Suprapubic skin (tissue), 4 donors: ENCODE measurements around the gene DTWD1. TPM values are rescaled to one million over a fixed set of nuclear protein-coding genes. Genes with fewer than 3 reads are reported as not detected.
"Not testable (repeated sequence)": the region's sequence is repeated elsewhere in the genome, so short reads cannot be mapped to it uniquely, and the experiment has no call there.

Experiments
- DNase-seq, 2 donors: peaks; one replicate each; pipeline ENCODE4 v3.0.0-alpha.2; 2019; ENCODE audit warnings: low spot score in 2 of 2
- H3K27ac ChIP-seq: fragments of 200-600 bp; sonication (generic); one replicate; pipeline ENCODE4 v1.5.1; 2019
- H3K27me3 ChIP-seq: fragments of 200-600 bp; sonication (generic); one replicate; pipeline ENCODE4 v1.5.1; 2019
- H3K36me3 ChIP-seq: fragments of 200-600 bp; sonication (generic); one replicate; pipeline ENCODE4 v1.5.1; 2019
- H3K4me1 ChIP-seq: fragments of 200-600 bp; sonication (generic); one replicate; pipeline ENCODE4 v1.5.1; 2019
- H3K4me3 ChIP-seq: fragments of 200-600 bp; sonication (generic); one replicate; pipeline ENCODE4 v1.5.1; 2019; ENCODE audit warnings: mild to moderate bottlenecking
- H3K9me3 ChIP-seq: fragments of 200-600 bp; sonication (generic); one replicate; pipeline ENCODE4 v1.5.1; 2019
- CTCF ChIP-seq, 2 donors: fragments of 200-600 bp in 1 of 2; fragments of 450-650 bp in 1 of 2; sonication (generic) in 1 of 2; IDR thresholded peaks; one replicate each; pipeline ENCODE4 v1.5.1; 2016 to 2019; ENCODE audit warnings: antibody characterized with exemption in 2 of 2, mild to moderate bottlenecking in 1 of 2, moderate library complexity in 1 of 2
- EP300 ChIP-seq: sonication (generic); formaldehyde crosslinking; IDR thresholded peaks from one replicate; pipeline ENCODE4 v1.6.1; 2017; ENCODE audit warnings: antibody characterized with exemption
- POLR2A ChIP-seq, 2 donors: fragments of 450-650 bp; IDR thresholded peaks; one replicate each; pipeline ENCODE4 v1.6.1; 2017; ENCODE audit warnings: antibody characterized with exemption in 2 of 2, mild to moderate bottlenecking in 2 of 2, moderate library complexity in 2 of 2
- POLR2AphosphoS5 ChIP-seq, 3 donors: sonication (generic); formaldehyde crosslinking; IDR thresholded peaks; one replicate each; pipeline ENCODE4 v1.6.1; 2017; ENCODE audit warnings: antibody characterized with exemption in 3 of 3
- WGBS: methylation state at CpG from one replicate; pipeline ENCODE4 v1.1.5; 2018; 5-methylcytosine and 5-hydroxymethylcytosine counted together
- total RNA-seq, 4 donors: library from RNA; depleted of rRNA; stranded (reverse); fragments of >200 nt; gene quantifications; one replicate each; pipeline ENCODE4 v1.1.0, GENCODE V29; 2016

The DTWD1 gene
- total RNA-seq, 4 donors from 2014 or later, result 12.3 to 40.6 (median 15.8) TPM

DNA sequence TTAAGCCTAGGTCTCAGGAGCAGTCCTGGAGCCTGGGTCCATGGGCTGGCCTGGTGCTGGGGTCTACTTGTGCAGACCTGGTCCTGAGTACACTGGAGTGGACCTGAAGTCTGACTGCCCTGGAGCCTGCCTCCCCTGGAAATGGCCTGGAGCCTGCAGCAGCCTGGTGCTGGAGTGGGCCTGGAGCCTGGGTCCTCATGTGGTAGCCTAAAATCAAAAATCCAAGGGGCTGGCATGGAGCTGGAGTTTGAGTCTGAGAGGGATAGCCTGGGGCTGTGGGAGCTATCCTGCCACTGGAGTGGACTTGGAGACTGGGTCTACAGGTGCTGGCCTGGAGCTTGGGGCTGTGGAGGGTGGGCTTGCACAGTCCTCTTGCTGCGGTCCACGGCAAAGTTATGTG lies 15.3 kb upstream of the DTWD1 start:
- peaks cover 7% of the 10 kb centered on the region for H3K9me3 ChIP-seq
- no peaks in the 10 kb centered on the region for H3K36me3 ChIP-seq
- TF ChIP-seq POLR2A (IDR thresholded peaks at IDR 0.05) (no peak), POLR2AphosphoS5 (IDR thresholded peaks at IDR 0.05) (no peak), EP300 (no peak), CTCF (IDR thresholded peaks at IDR 0.05) (no peak)
- 94% methylated on average over 2 of the region's 2 CpGs for WGBS
- DNase-seq, result no peak
- H3K27ac ChIP-seq, result no peak overlapping the region
- H3K4me3 ChIP-seq, result no peak overlapping the region
- no peaks in the 10 kb centered on the region for H3K4me1 ChIP-seq
- no peaks in the 10 kb centered on the region for H3K27me3 ChIP-seq

GRCh38 chr15:49606594-49606993 lies 14.3 kb upstream of the DTWD1 start:
- DNase-seq, result no peak
- no peaks in the 10 kb centered on the region for H3K36me3 ChIP-seq
- no peaks in the 10 kb centered on the region for H3K4me1 ChIP-seq

GRCh38 chr15:49610157-49610918 lies 10.5 kb upstream of the DTWD1 start:
- 72% methylated on average over 2 of the region's 2 CpGs for WGBS
- Histone ChIP-seq H3K4me1 (no peaks in the 10 kb centered on the region), H3K36me3 (no peaks in the 10 kb centered on the region), H3K27ac (no peak overlapping the region), H3K27me3 (no peaks in the 10 kb centered on the region), H3K4me3 (no peak overlapping the region), H3K9me3 (no peaks in the 10 kb centered on the region)
- DNase-seq, result no peak
- TF ChIP-seq EP300 (no peak), POLR2A (IDR thresholded peaks at IDR 0.05) (no peak), POLR2AphosphoS5 (IDR thresholded peaks at IDR 0.05) (no peak), CTCF (IDR thresholded peaks at IDR 0.05) (no peak)

More at GRCh38 chr15:49606594-49606993, 14.3 kb upstream of the DTWD1 start:
- Histone ChIP-seq H3K27me3 (no peaks in the 10 kb centered on the region), H3K27ac (no peak overlapping the region), H3K9me3 (no peaks in the 10 kb centered on the region), H3K4me3 (no peak overlapping the region)
- TF ChIP-seq POLR2A (IDR thresholded peaks at IDR 0.05) (no peak), EP300 (no peak), CTCF (IDR thresholded peaks at IDR 0.05) (no peak), POLR2AphosphoS5 (IDR thresholded peaks at IDR 0.05) (no peak)

- H3K4me3 ChIP-seq, H3K4me1 ChIP-seq, DNase-seq, H3K27ac ChIP-seq, H3K27me3 ChIP-seq, H3K36me3 ChIP-seq, H3K9me3 ChIP-seq: not testable (repeated sequence)
- WGBS, result 96% methylated on average over 3 of the region's 3 CpGs
Observed at GRCh38 chr15:49612240-49612639, 8.6 kb upstream of the DTWD1 start.

- Histone ChIP-seq H3K27me3 (no peaks in the 10 kb centered on the region), H3K9me3 (no peaks in the 10 kb centered on the region), H3K27ac (no peak overlapping the region), H3K36me3 (no peaks in the 10 kb centered on the region), H3K4me3 (no peak overlapping the region), H3K4me1 (peaks cover 29% of the 10 kb centered on the region)
- 91% methylated on average over 3 of the region's 3 CpGs for WGBS
- no peak for DNase-seq
- TF ChIP-seq CTCF (IDR thresholded peaks at IDR 0.05), result no peak
- no peak for TF ChIP-seq POLR2A (IDR thresholded peaks at IDR 0.05)
- no peak for TF ChIP-seq POLR2AphosphoS5 (IDR thresholded peaks at IDR 0.05)
- no peak for TF ChIP-seq EP300
Observed at GRCh38 chr15:49619226-49619625, 1.6 kb upstream of the DTWD1 start.

DNA sequence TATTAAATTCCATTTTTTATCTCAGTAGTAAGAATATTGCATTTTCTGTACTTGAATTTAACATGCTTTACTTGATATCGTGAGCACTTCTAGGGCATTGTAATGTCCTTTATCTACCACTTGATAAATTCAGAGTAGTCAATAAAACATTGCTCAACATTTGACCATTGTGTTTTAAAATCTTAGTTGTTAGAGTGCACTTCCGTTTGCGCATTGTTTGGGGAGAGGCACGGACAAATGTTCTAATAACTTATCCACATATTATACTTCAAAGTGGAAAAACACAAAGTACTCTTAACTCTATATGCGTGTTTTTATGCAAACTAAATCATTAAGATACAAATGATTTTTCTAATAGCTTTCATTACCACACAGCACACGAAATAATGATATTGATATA lies 649 bp upstream of the DTWD1 start:
- peak overlapping the region; percentile 87 for H3K4me3 ChIP-seq
- H3K27ac ChIP-seq, result peak overlapping the region; percentile 94
- peaks cover 29% of the 10 kb centered on the region for H3K4me1 ChIP-seq
- H3K9me3 ChIP-seq, result no peaks in the 10 kb centered on the region
- H3K36me3 ChIP-seq, result peaks cover under 1% of the 10 kb centered on the region
- no peaks in the 10 kb centered on the region for H3K27me3 ChIP-seq
- TF ChIP-seq POLR2A (IDR thresholded peaks at IDR 0.05) (no peak), CTCF (IDR thresholded peaks at IDR 0.05) (peak in 1 of 2 donors; percentile 14), EP300 (no peak)
- 2% methylated on average over 6 of the region's 6 CpGs for WGBS
- no peak for DNase-seq
